SK-N-SH (cell line): Measurements from ENCODE around the gene SPATA31D4. TPM values are rescaled to one million over a fixed set of nuclear protein-coding genes. Genes with fewer than 3 reads are reported as not detected.

ENCODE experiments used
- CTCF ChIA-PET: fragments of 300-600, 350-600 bp; formaldehyde crosslinking; extraction: SDS; loops from one replicate; lab custom pipeline; 2021; lab: Yijun Ruan, JAX
- POLR2A ChIA-PET: fragments of 350-600 bp; sonication (Branson Sonifier 250); formaldehyde crosslinking; extraction: SDS; loops from one replicate; lab custom pipeline; 2020; ENCODE audit warnings: antibody characterized with exemption, inconsistent platforms; lab: Yijun Ruan, JAX
- DNase-seq: peaks from one replicate; pipeline ENCODE4 v3.0.0; 2012
- H2AFZ ChIP-seq: fragments of 200-600 bp; sonication (generic); 2 replicates; pipeline ENCODE4 v1.8.1; 2016; ENCODE audit warnings: antibody characterized with exemption, mild to moderate bottlenecking, low read depth
- H3F3A ChIP-seq: fragments of 200-600 bp; sonication (generic); replicated peaks from 2 replicates; pipeline ENCODE3; 2016; ENCODE audit warnings: antibody characterized with exemption, mild to moderate bottlenecking; ENCODE audit not compliant: insufficient read depth
- H3K27ac ChIP-seq, 2 experiments: fragments of 200-500 bp in 1 of 2; fragments of 200-600 bp in 1 of 2; sonication (Bioruptor generic) in 1 of 2; sonication (generic), shearing (Covaris generic) in 1 of 2; 2 replicates each; pipeline versions ENCODE4 v1.5.1 to v1.6.1; 2014 to 2016; ENCODE audit warnings: low read depth in 2 of 2, inconsistent platforms in 1 of 2, low read length in 1 of 2, mild to moderate bottlenecking in 1 of 2, mixed read lengths in 1 of 2
- H3K27me3 ChIP-seq: fragments of 200-600 bp; sonication (generic), shearing (Covaris generic); 2 replicates; pipeline ENCODE4 v1.6.1; 2016; ENCODE audit warnings: mixed run types; ENCODE audit not compliant: insufficient read depth
- H3K36me3 ChIP-seq, 2 experiments: fragments of 200-500 bp in 1 of 2; fragments of 200-600 bp in 1 of 2; sonication (Bioruptor generic) in 1 of 2; sonication (generic) in 1 of 2; replicated peaks in 1 of 2; 2 replicates each; pipeline versions ENCODE3 to v1.5.1; 2014 to 2016; ENCODE audit warnings: low read length in 1 of 2, mild to moderate bottlenecking in 1 of 2; ENCODE audit not compliant: insufficient read depth in 2 of 2, control insufficient read depth in 1 of 2
- H3K4me1 ChIP-seq, 2 experiments: fragments of 200-500 bp in 1 of 2; fragments of 200-600 bp in 1 of 2; sonication (Bioruptor generic) in 1 of 2; sonication (generic), shearing (Covaris generic) in 1 of 2; 2 replicates each; pipeline versions ENCODE4 v1.5.1 to v1.6.1; 2014 to 2016; ENCODE audit warnings: low read depth in 1 of 2, low read length in 1 of 2, mixed run types in 1 of 2; ENCODE audit not compliant: insufficient read depth in 2 of 2, control insufficient read depth in 1 of 2
- H3K4me2 ChIP-seq: fragments of 200-600 bp; sonication (generic), shearing (Covaris generic); 2 replicates; pipeline ENCODE4 v1.6.1; 2017; ENCODE audit warnings: mixed run types
- H3K4me3 ChIP-seq, 2 experiments: fragments of 200-500 bp in 1 of 2; fragments of 200-600 bp in 1 of 2; sonication (Bioruptor generic) in 1 of 2; sonication (generic), shearing (Covaris generic) in 1 of 2; 2 replicates each; pipeline versions ENCODE4 v1.5.1 to v1.8.1; 2014 to 2016; ENCODE audit warnings: low read depth in 2 of 2, inconsistent platforms in 1 of 2, low read length in 1 of 2, mild to moderate bottlenecking in 1 of 2, mixed read lengths in 1 of 2, moderate library complexity in 1 of 2
- H3K79me2 ChIP-seq: fragments of 200-600 bp; sonication (generic); 2 replicates; pipeline ENCODE4 v1.8.1; 2017; ENCODE audit warnings: mild to moderate bottlenecking; ENCODE audit not compliant: insufficient read depth
- H3K9ac ChIP-seq: fragments of 200-600 bp; sonication (generic); 2 replicates; pipeline ENCODE4 v1.6.1; 2017; ENCODE audit warnings: mixed run types
- H3K9me2 ChIP-seq: fragments of 200-600 bp; sonication (generic); 2 replicates; pipeline ENCODE4 v1.6.1; 2017; ENCODE audit warnings: mixed run types
- H3K9me3 ChIP-seq: fragments of 200-600 bp; sonication (generic); 2 replicates; pipeline ENCODE4 v1.6.1; 2017; ENCODE audit warnings: mixed run types, mild to moderate bottlenecking, moderate library complexity
- H4K20me1 ChIP-seq: fragments of 200-600 bp; sonication (generic); 2 replicates; pipeline ENCODE4 v1.6.1; 2017; ENCODE audit warnings: mild to moderate bottlenecking, mixed run types; ENCODE audit not compliant: insufficient read depth
- CHD2 ChIP-seq: fragments of 150-350 bp; IDR thresholded peaks from 2 replicates; pipeline ENCODE4 v1.6.1; 2018; ENCODE audit warnings: low read length; ENCODE audit not compliant: partially characterized antibody
- ELF1 ChIP-seq: IDR thresholded peaks from 2 replicates; pipeline ENCODE4 v1.4.0; 2012
- FOXM1 ChIP-seq: IDR thresholded peaks from 2 replicates; pipeline ENCODE4 v1.4.0; 2012; ENCODE audit warnings: low read depth, mild to moderate bottlenecking
- GABPA ChIP-seq: IDR thresholded peaks from 2 replicates; pipeline ENCODE4 v1.4.0; 2012; ENCODE audit warnings: low read depth, mild to moderate bottlenecking
- GATA2 ChIP-seq: sonication (generic); formaldehyde crosslinking; IDR thresholded peaks from 2 replicates; pipeline ENCODE4 v1.5.0; 2020; ENCODE audit warnings: mild to moderate bottlenecking, missing genetic modification reagents
- JUND ChIP-seq: IDR thresholded peaks from 2 replicates; pipeline ENCODE4 v1.4.0; 2012
- MEF2A ChIP-seq: IDR thresholded peaks from 2 replicates; pipeline ENCODE4 v1.4.0; 2012; ENCODE audit warnings: low read depth, borderline replicate concordance
- NFIC ChIP-seq: IDR thresholded peaks from 2 replicates; pipeline ENCODE4 v1.4.0; 2012; ENCODE audit warnings: borderline replicate concordance
- NRF1 ChIP-seq: IDR thresholded peaks from 2 replicates; pipeline ENCODE4 v1.6.1; 2012; ENCODE audit warnings: low read depth, mild to moderate bottlenecking, low read length
- PBX3 ChIP-seq: IDR thresholded peaks from 2 replicates; pipeline ENCODE4; 2012
- POLR2AphosphoS5 ChIP-seq: IDR thresholded peaks from 2 replicates; pipeline ENCODE4 v1.6.1; 2012; ENCODE audit warnings: low read depth, low read length
- RAD21 ChIP-seq: IDR thresholded peaks from 2 replicates; pipeline ENCODE4 v1.6.1; 2012; ENCODE audit warnings: mild to moderate bottlenecking, low read length
- RCOR1 ChIP-seq: fragments of 150-350 bp; IDR thresholded peaks from 2 replicates; pipeline ENCODE4 v1.6.1; 2017; ENCODE audit warnings: antibody characterized with exemption, low read length
- RXRA ChIP-seq: IDR thresholded peaks from 2 replicates; pipeline ENCODE4 v1.4.0; 2012; ENCODE audit warnings: low read depth, mild to moderate bottlenecking, borderline replicate concordance
- SIN3A ChIP-seq: IDR thresholded peaks from 2 replicates; pipeline ENCODE4 v1.6.1; 2012; ENCODE audit warnings: low read depth, mild to moderate bottlenecking, low read length, moderate library complexity, borderline replicate concordance
- SMC3 ChIP-seq: IDR thresholded peaks from 2 replicates; pipeline ENCODE4 v1.6.1; 2012; ENCODE audit warnings: low read depth, low read length, improper control_type of control experiment
- TAF1 ChIP-seq: IDR thresholded peaks from 2 replicates; pipeline ENCODE4 v1.6.1; 2012; ENCODE audit warnings: low read depth, mild to moderate bottlenecking, low read length, moderate library complexity, borderline replicate concordance
- USF1 ChIP-seq: IDR thresholded peaks from 2 replicates; pipeline ENCODE4 v1.4.0; 2012; ENCODE audit warnings: low read depth, borderline replicate concordance
- YY1 ChIP-seq: IDR thresholded peaks from 2 replicates; pipeline ENCODE4 v1.4.0; 2012; ENCODE audit warnings: low read depth, mild to moderate bottlenecking
- WGBS: methylation state at CpG from one replicate; pipeline ENCODE4 v1.1.6; 2017; ENCODE audit warnings: low lambda C conversion rate; 5-methylcytosine and 5-hydroxymethylcytosine counted together
- polyA plus RNA-seq, 3 experiments: library from polyadenylated mRNA; depleted of rRNA; stranded (reverse); fragments of >200 nt; gene quantifications; 2 replicates each; pipeline ENCODE4 v1.2.3, GENCODE V29; 2012
- TF ChIP-seq, protein P1 (sequence below): fragments of 200-600 bp; sonication (generic); IDR thresholded peaks from 2 replicates; pipeline ENCODE4 v1.6.1; 2017; ENCODE audit warnings: antibody characterized with exemption, mild to moderate bottlenecking, moderate library complexity

SPATA31D4 gene
- polyA plus RNA-seq, 1 of the 3 experiments (the other 2 are of a cell fraction) = not detected

GRCh38 chr9:81971727-81972126, 43.5 kb downstream of the SPATA31D4 start:
- Histone ChIP-seq H3K4me2 (no peak overlapping the region), H3F3A (no peaks in the 10 kb centered on the region), H3K27me3 (no peaks in the 10 kb centered on the region), H3K79me2 (no peaks in the 10 kb centered on the region), H3K9me2 (no peaks in the 10 kb centered on the region), H3K4me3 (no peak overlapping the region), H3K4me1 (no peaks in the 10 kb centered on the region), H3K9ac (no peak overlapping the region), H3K9me3 (no peaks in the 10 kb centered on the region), H3K36me3 (no peaks in the 10 kb centered on the region), H2AFZ (no peak overlapping the region), H4K20me1 (no peaks in the 10 kb centered on the region), H3K27ac (no peak overlapping the region)
- CTCF ChIA-PET = no interaction called here
- POLR2A ChIA-PET = no interaction called here
- TF ChIP-seq ELF1 = no peak
- no peak for TF ChIP-seq PBX3
- TF ChIP-seq SMC3 = no peak
- no peak for TF ChIP-seq NRF1
- TF ChIP-seq, protein P1, sequence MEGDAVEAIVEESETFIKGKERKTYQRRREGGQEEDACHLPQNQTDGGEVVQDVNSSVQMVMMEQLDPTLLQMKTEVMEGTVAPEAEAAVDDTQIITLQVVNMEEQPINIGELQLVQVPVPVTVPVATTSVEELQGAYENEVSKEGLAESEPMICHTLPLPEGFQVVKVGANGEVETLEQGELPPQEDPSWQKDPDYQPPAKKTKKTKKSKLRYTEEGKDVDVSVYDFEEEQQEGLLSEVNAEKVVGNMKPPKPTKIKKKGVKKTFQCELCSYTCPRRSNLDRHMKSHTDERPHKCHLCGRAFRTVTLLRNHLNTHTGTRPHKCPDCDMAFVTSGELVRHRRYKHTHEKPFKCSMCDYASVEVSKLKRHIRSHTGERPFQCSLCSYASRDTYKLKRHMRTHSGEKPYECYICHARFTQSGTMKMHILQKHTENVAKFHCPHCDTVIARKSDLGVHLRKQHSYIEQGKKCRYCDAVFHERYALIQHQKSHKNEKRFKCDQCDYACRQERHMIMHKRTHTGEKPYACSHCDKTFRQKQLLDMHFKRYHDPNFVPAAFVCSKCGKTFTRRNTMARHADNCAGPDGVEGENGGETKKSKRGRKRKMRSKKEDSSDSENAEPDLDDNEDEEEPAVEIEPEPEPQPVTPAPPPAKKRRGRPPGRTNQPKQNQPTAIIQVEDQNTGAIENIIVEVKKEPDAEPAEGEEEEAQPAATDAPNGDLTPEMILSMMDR = no peak
- no peak for TF ChIP-seq GATA2 (CRISPR knock-in tag)
- TF ChIP-seq GABPA = no peak
- no peak for TF ChIP-seq USF1
- no peak for TF ChIP-seq SIN3A
- no peak for TF ChIP-seq RAD21
- TF ChIP-seq NFIC = no peak
- TF ChIP-seq CHD2 = no peak
- no peak for TF ChIP-seq RXRA
- DNase-seq = no peak

GRCh38 chr9:81974764-81975163, 46.5 kb downstream of the SPATA31D4 start:
- CTCF ChIA-PET = no interaction called here

More at GRCh38 chr9:81974764-81975163, 46.5 kb downstream of the SPATA31D4 start:
- 15% methylated on average over 5 of the region's 5 CpGs for WGBS
- H3F3A ChIP-seq = no peaks in the 10 kb centered on the region
- H3K27ac ChIP-seq = no peak overlapping the region
- TF ChIP-seq FOXM1 = no peak
- no peak for TF ChIP-seq YY1
- TF ChIP-seq NRF1 = no peak
- no peak for TF ChIP-seq MEF2A
- no peak for TF ChIP-seq ELF1
- TF ChIP-seq GATA2 (CRISPR knock-in tag) = no peak
- TF ChIP-seq JUND = no peak
- no peak for TF ChIP-seq TAF1
- TF ChIP-seq POLR2AphosphoS5 = no peak
- no peak for TF ChIP-seq RCOR1
- no peak for TF ChIP-seq CHD2
- TF ChIP-seq, all 33 proteins: peak for 0
- Histone ChIP-seq H3K9me2 (no peaks in the 10 kb centered on the region), H3K79me2 (no peaks in the 10 kb centered on the region), H3K4me2 (no peak overlapping the region), H3K27me3 (no peaks in the 10 kb centered on the region), H3K4me1 (no peaks in the 10 kb centered on the region), H2AFZ (no peak overlapping the region), H3K36me3 (no peaks in the 10 kb centered on the region), H3K9me3 (no peaks in the 10 kb centered on the region), H3K4me3 (no peak overlapping the region), H3K9ac (no peak overlapping the region), H4K20me1 (no peaks in the 10 kb centered on the region)
- DNase-seq = no peak
- POLR2A ChIA-PET = no interaction called here
